Stimulated activated CD4-positive, alpha-beta T cell treated with anti-CD3 and anti-CD28 coated beads, Interleukin-2, amount 100 ng/mL, for 4 hours (primary cell): Measurements from ENCODE around the gene RBMY1D.
"Not testable (repeated sequence)": the region's sequence is repeated elsewhere in the genome, so short reads cannot be mapped to it uniquely, and the experiment has no call there.

Source experiments
- DNase-seq: peaks from one replicate; pipeline ENCODE4 v3.0.0-alpha.2; 2020; ENCODE audit warnings: low read depth

RBMY1D gene

DNA sequence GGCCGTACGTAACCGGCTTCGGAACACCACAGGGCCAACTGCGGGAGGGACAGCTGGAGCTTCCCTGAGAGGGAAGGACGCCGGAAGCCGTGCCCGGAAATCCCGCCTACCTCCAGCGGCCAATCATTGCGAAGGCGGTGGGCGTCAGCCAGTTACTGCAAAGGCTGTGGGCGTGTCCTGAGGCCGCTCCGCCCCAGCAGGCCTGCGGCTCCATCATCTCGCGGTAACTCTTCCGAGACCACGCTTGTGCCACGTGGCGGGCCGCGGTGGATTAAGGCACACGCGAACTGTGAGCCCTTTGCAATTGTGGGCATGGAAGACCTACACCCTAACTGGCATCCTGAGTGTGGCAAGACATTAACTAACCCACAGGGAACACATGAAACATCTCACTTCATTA, at the start of gene RBMY1D:
TSS of gene RBMY1D (minus strand) at position 101 of the 400 bp plus-strand sequence. CDS start 2,013 bp downstream, outside the sequence.
- DNase-seq = not testable (repeated sequence)

DNA sequence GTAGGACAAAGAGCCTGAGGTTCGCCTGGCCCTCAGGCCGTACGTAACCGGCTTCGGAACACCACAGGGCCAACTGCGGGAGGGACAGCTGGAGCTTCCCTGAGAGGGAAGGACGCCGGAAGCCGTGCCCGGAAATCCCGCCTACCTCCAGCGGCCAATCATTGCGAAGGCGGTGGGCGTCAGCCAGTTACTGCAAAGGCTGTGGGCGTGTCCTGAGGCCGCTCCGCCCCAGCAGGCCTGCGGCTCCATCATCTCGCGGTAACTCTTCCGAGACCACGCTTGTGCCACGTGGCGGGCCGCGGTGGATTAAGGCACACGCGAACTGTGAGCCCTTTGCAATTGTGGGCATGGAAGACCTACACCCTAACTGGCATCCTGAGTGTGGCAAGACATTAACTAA, 23.6 kb upstream of the RBMY1D start, which contains the start of gene RBMY1E:
TSS of gene RBMY1E (minus strand) at position 101 of the 400 bp plus-strand sequence. CDS start 1,978 bp downstream, outside the sequence.
- DNase-seq = not testable (repeated sequence)

GRCh38 chrY:21869407-21870076, 24.8 kb downstream of the RBMY1D start:
- DNase-seq = not testable (repeated sequence)

- no peak for DNase-seq
Measured at GRCh38 chrY:21845481-21845880, 48.8 kb downstream of the RBMY1D start.

DNA sequence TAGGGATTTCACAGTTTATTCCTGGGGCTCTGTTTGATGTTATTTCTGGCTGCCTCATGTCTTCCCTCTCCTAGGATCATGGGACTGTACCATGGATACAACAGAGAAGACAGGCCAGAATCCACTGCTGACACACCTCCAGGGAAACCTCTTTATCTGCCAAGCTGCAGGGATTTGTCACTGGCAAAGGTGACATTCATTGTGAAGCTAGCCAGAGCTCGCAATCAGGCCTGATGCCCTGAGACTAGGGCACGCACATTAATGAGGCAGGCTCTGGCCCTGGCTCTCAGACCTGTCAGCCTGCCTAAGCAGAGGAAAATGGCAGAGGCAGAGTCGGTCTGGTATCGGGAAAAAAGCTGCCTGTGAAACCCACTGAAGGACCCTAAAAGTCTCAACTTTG, 52.2 kb downstream of the RBMY1D start:
- DNase-seq = no peak

- no peak for DNase-seq
Measured at GRCh38 chrY:21839489-21839888, 54.8 kb downstream of the RBMY1D start.

DNA sequence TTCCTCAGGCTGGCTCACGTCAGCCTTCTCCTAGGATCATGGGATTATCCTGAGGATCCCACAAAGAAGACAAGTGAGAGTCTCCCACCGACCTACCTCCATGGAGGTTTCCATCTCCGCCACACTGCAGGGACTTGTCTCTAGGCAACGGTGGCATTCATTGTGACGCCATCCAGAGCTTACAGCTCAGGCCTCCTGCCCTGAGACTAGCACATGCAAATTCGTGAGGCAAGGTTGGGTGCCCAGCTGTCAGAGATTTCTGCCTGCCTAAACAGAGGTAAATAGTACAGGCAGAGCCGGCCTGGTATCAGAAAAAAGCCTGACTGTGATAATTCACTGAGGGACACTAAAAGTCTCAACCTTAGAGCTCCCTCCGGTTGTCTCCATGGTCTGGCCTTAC, 58.0 kb downstream of the RBMY1D start:
- no peak for DNase-seq

- no peak for DNase-seq
Measured at GRCh38 chrY:21835052-21835451, 59.3 kb downstream of the RBMY1D start.
